T-helper 2 cell (primary cell): ENCODE measurements around the gene GLG1.
"Not testable (repeated sequence)": the region's sequence is repeated elsewhere in the genome, so short reads cannot be mapped to it uniquely, and the experiment has no call there.

Experiments used
- DNase-seq, 5 experiments: peaks; one replicate each; pipeline versions ENCODE4 v3.0.0 to v3.0.0-alpha.2; 2012 to 2022

Gene GLG1

DNA sequence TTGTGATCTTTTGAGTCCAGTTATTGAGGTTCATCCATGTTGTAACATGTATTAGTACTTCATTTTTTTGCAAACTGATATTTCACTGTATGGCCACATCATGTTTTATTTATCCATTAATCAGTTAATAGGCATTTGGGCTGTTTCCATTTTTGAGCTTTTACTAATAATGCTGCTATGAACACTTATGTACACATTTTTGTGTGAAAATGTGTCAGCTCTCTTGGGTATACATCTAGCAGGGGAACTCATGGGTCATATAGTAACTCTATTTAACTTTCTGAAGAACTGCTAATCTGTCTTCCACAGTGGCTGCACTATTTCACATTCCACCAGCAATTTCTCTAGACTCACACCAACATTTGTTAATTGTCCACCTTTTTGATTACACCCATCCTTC is 82.0 kb downstream of the GLG1 start:
- no peak for DNase-seq

DNA sequence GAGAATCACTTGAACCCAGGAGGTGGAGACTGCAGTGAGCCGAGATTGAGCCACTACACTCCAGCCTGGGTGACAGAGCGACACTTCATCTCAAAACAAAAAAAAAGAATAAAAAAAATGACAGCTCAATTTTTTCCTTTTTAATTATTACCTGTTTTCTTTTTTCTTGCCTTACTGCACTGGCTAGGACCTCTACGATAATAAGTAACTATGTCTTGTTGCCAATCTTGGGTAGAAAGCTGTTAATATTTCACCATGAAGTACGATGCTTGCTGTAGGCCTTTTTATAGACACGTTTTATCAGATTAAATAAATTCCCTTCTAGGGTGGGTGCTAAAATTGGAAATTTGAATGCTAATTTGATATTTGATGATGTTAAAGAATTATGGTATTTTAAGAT is 82.8 kb downstream of the GLG1 start:
- DNase-seq, result no peak

DNA sequence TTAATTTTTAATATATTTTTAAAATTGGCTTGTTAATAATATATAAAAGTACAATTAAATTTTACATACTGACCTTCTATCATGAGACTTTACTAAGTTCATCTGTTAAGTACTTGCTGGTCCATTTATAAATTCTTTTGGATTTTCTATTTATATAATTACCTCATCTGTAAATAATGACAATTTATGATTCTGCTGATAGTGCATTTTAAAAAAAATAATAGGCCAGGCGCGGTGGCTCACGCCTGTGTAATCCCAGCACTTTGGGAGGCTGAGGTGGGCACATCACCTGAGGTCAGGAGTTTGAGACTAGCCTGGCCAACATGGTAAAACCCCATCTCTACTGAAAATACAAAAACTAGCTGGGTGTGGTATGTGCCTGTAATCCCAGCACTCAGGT is 83.2 kb downstream of the GLG1 start:
- DNase-seq, result not testable (repeated sequence)

DNA sequence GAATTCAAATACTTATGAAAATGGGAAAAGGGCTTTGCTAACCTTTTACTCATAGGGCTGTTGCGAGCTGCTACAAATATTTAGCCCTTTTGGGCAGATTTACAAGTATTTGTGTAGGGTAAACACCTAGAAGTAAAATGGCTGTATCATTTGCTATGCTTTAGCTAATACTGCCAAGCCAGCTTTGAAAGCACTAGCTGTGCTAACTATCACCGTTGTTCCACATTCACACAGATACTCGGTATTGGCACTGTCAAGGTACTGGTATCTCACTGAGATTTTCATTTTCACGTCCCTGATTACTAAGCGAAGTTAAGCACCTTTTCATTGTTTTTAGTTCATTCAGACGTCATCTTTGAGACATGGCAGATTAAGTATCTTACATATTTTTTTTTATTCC is 84.8 kb downstream of the GLG1 start:
- DNase-seq, result no peak

DNA sequence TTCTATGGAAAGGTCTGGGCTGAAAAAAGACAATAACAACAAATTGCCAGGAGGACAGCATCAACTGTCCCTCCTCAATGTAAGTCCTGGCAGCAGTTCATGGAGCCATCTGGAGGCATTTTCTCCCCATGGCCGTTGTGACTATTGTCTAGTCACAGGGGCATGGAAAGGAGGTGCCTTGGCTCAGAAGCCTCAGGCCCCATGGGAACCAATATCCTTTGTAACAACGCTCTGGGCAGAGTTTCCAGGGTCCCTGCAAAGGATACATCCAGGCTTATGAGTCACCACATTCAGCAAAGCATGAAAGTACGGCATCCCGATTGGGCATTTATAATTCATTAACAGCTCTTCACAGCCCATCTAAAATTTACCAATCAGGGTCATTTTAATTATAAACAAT is 85.2 kb downstream of the GLG1 start:
- no peak for DNase-seq

DNA sequence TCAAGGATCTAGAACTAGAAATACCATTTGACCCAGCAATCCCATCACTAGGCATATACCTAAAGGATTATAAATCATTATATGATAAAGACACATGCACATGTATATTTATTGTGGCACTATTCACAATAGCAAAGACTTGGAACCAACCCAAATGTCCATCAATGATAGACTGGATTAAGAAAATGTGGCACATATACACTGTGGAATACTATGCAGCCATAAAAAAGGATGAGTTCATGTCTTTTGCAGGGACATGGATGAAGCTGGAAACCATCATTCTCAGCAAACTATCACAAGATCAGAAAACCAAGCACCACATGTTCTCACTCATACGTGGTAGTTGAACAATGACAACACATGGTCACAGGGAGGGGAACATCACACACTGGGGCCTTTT is 88.0 kb downstream of the GLG1 start:
- DNase-seq, result not testable (repeated sequence)

DNA sequence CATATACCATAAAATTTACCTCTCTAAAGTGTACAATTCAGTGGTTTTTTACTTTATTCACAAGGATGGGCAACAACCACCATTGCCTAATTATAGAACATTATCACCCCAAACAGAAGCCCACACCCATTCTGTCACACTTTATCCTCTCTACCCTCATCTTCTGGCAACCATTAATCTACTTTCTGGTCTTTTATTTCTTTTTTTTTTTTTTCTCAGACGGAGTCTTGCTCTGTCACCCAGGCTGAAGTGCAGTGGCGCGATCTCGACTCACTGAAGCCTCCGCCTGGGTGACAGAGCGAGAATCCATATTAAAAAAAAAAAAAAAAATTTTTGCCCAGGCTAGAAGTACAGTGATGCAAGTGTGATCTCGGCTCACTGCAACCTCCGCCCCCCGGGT is 95.0 kb downstream of the GLG1 start:
- no peak for DNase-seq

DNA sequence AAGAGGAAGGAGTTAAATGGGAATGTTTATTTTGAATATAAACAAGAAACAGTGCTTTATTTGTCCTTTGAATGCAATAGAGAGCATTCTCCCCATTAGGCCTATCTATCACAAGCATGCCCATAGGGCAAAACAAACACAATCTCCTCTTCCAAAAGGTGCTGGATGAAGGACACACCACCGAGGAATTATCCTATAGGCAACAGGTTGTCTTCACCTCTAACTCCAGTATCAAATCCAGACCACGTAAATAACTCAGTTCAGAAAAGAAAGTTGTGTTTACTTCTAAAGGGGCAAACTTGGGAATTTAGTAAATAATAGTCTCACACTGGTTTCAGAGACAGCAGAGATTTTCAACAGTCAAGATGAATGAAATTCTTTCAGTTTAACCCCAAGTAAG is 101.9 kb downstream of the GLG1 start:
- DNase-seq, result no peak

DNA sequence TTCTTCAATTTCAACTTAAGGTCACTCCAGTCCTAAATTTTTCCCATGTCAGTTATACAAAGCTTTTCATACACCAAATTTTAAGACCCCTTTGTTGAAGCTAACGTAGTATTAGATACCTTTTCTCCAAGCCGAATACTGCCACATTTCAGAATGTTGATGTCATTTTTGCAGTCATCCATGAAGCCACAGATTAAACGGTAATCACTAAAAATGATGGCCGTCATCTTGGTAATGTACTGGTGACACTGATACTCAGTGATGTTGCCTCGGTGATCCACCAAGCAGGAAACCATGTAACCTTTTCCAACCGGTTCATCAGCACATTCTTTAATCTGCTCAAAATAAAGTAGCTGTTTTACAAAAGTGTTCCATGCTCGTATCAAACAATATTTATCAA is 103.5 kb downstream of the GLG1 start:
- DNase-seq, result no peak

DNA sequence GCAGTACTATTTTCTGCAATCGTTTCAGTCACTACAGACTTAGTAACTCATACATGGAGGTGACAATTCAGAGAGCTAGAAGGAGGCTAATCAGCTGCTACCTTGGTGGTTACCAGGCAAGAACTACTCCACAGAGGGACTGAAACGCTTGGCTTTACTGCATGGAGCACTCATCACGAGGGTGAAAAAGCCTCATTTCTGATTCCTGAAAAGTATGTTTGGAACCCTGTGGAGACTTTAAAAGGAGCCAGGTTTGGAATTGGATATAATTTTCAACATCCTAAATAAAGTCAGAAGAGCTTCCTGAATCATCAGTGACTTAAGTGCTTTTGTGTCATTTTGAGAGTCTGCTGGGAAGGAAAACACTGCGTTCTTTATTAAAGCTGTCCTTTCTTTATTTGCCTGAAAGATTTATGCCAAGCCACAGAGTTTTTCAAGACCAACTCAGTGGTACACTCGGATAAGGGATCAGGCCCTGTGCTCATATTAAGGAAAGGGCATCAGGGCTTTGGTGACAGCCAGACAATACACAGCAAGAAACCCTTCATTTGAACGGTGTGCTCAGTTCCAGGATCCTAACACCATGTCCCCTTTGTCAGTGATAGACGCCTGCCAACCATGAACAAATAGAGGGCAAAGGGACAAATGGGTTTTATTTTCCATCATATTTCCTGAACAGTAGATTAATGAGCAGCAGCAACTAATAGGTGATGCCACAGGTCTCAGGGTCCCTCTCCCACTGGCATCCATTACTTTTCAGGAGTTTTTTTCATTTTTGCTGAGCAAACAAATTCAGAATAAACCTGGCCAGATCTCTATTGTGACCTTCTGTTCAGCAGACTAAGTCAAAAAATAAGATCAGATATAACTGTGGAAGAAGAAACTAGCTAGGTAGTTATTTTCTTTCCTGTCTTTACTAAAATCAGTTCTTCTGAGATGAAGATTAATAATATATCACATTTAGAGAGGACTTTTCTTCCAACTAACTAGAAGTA is 105.1 kb downstream of the GLG1 start:
- no peak for DNase-seq

DNA sequence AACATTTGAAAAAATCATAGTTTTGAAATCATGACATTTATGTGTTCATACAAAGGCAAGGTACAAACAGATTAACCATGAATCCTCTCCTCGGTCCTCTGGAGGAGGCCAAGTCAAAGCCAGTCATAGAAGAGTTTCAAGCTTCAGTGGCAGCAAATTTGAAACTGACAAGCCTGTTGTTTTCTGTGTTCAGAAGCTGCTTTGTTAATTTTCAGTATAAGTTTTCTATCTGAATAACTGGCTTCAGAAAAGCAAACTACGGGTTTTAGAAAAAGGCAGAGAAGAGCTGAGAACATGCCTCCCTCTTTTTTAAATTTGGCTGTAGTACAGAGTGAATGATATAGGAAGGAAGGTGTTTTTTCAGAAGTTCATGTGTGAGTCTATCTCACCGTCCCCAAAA is 106.0 kb downstream of the GLG1 start:
- no peak for DNase-seq

DNA sequence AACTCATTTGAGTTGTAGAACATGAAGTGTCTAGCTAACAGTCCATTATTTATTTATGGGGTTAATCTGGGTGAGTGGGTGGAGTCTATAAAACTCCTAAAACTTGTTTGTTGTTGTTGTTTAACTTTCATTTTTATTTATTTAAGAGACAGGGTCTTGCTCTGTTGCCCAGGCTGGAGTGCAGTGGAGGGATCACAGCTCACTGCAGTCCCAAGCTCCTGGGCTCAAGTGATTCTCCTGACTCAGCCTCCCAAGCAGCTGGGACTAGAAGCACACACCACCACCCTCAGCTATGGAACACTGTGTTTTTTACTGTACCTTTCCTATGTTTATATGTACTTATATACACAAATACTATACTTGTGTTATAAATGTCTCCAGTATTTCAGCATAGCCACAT is 107.8 kb downstream of the GLG1 start:
- no peak for DNase-seq

DNA sequence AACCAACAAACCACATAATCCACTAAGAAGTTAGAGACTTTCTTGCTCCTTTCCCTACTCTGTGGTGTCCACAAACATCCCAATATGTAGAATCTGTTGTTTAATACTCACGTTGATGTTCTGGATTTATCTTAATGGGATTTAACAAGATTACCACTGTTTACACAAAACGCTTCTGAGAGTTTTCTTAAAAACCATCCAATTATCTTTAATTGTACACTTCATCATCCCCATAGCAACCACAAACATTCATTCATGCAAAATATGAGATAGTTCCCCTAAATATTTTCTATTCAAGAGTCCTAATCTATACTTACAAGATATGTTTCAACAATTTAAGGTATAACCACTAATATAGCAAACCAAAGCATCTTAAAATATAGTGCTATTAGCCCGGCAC is 109.2 kb downstream of the GLG1 start:
- no peak for DNase-seq

DNA sequence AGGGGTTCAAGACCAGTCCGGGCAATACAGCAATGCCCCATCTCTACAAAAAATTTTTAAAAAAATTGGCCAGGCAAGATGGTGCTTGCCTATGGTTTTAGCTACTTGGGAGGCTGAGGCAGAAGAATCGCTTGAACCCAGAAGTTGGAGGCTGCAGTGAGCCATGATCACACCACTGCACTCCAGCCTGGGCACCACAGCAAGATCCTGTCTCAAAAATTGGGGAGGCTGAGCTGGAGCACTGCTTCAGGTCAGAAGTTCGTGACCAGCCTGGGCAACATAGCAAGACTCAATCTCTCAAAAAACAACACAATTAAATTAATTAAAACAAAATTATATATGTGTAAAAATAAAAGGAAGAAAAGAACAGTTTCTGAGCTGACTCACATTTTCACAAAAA is 110.9 kb downstream of the GLG1 start:
- no peak for DNase-seq

DNA sequence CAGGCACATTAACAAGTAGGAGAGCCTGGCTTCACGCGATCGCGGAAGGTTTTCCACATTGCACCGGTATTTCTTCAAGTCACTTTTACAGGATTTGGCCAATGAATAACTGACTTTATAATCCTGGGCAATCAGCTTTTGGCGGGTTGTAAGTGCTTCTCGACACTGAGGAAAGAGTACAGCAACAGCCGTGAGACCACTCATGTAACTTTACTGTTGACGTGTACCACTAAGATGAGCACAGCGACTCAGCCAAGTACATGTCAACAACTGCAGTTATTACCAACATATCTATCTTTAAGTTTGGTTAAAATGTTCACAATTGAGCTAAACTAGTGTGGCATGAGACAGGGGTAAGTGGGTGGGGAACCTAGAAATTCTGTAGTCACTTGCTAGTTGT is 113.9 kb downstream of the GLG1 start:
- DNase-seq, result no peak

DNA sequence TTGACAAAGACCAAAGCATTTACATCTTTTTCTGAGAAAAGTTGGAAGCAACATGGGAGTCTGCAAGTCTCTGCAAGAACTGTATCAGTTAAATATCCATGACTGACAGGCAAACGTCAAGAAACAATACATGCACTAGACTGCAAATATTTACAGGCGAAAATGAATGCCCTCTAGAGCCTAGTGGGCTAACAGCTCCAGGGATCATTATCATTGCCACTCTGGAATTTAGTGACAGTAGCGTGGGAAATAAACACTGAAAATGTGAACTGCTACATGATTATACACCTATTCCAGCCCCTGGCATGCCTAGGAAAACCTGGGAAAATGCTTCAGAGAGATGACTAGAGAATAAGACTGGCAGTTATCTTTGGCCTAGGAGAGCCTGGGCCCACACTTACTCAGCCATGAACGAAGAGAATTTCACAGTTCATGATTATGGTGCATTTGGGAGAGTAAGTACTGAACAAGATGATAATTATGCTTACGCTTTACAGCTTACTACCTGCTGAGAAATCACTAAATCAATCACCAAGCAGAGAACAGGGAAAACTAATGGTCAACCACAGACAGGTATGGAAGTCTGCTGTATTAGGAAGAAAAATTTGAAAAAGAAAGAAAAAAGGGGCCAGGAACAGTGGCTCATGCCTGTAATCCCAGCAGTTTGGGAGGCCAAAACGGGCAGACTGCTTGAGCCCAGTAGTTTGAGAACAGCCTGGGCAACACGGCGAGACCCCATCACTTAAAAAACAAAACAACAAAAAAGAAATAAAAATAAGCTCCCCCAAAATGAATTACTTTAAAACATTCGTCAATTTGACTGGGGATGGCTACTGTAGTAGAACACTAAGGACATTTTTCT is 119.0 kb downstream of the GLG1 start:
- DNase-seq, result no peak

DNA sequence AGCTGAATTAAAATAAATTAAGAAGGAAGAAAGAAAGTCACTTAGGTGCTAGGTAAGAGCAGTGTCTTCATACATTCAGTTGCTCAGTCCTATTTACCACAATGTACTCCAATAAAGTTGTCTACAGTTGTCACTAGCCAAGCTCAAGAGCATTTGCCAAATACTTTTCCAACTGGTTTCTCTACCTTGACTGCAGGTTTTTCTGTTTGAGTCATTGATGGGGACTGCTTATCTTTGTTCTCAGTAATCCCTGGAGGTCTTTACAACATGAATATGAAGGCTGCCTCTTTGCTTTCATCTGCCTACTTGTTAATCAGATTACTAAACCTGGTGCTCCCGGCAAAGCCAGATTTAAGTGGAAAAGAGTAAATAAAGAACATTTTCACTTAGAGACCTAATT is 121.0 kb downstream of the GLG1 start:
- DNase-seq, result no peak

DNA sequence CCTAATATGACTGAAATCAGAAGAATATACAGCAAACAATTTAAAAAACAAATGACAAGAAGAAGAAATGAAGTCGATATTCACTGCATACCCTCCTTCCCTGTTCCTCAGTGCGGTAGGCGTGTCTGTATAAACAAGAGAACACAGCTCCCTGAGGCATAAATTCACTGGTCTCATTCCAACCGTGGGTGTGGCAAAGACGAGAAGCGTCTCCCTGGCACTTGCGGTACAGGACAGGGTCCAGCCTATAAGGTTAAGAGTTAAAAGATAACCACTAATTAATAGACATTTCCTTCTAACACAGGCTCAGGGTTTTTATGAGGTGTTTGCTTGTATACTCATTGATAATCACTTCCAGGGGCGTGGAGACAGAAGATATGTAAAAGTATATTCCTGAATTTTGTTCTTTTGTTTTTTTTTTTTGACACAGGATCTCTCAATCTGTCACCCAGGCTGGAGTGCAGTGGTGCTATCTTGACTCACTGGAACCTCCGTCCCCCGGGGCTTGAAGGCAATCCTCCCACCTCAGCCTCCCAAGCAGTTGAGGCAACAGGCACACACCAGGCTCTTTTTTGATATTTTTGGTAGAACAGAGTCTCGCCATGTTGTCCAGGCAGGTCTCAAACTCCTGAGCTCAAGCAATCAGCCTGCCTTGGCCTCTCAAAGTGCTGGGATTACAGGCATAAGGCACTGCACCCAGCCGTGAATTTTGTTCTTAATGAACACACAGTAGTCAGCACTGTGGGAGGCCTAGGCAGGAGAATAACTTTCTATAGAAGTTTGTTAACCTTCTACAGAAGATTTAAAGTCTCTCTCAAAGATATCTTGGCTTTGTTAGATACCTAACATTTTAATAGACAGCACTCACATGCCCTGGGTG is 126.5 kb downstream of the GLG1 start:
- DNase-seq, result no peak

DNA sequence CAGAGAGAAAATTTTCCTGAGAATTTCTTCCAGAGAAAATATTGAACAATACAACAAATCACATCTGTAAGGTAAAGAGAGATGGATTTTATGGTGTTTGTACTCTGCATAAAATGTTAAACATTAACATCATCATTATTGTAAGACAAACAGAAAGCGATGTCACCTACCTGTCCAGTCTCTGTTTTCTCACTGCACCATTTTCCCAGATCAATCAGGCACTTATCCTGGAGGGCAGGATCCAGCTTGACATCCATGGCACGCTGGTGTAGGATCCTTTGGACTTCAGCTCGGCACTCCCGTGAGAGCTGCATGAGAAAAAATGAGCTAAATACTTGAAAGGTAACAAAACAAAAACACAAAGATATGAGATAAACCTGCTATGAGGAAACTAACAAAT is 129.7 kb downstream of the GLG1 start:
- DNase-seq, result no peak

DNA sequence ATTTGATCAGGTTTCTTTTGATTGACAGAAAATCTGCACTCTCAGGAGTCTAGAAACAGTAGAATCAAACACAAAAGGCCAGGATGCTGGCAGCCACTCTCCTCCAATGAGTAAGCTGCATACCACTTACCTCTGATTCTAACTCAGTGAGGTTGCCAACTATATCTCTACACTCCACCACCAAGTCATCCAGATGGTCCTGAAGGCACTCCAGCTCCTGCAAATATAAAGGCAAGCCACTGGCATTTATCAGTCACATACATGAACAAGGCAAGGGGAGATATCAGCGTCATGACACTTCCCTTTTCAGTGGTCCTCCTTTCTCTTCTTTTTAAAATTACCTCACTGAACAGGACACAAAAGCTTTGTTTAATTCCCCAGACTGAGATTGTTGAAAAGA is 132.5 kb downstream of the GLG1 start:
- DNase-seq, result no peak

DNA sequence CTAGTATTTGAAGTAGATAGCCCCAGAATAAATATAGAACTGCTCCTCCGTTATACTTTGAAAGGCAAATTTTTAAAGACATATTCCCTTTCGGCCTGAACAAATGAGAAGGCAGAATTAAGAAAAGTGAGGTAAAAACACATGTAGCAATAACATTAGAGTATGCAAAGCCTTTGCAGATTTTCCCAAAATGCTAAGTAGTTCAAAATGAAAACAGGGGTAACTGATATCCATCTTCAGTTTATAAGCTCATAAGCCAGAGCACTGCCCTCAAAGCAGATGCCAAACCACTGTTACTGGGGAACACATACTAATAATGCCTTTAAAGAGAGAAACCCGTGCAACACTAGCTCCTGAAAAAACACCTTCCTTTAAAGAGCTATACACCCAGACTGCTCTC is 134.4 kb downstream of the GLG1 start:
- no peak for DNase-seq

DNA sequence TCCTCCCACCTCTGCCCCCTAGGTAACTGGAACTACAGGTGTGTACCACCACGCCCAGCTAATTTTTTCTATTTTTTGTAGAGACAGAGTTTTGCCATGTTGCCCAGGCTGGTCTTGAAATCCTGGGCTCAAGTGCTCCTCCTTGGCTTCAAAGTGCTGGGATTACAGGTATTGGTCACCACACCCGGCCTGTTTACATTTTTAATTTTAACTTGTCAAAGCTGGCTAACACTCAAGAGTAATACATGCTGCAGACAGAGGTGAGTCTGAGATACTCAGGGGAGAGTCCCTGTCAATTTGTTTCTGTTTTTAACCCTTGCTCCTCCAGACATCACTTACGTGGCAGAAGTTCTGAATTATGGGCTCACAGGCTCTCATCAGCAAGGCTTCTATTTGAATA is 134.9 kb downstream of the GLG1 start:
- no peak for DNase-seq

DNA sequence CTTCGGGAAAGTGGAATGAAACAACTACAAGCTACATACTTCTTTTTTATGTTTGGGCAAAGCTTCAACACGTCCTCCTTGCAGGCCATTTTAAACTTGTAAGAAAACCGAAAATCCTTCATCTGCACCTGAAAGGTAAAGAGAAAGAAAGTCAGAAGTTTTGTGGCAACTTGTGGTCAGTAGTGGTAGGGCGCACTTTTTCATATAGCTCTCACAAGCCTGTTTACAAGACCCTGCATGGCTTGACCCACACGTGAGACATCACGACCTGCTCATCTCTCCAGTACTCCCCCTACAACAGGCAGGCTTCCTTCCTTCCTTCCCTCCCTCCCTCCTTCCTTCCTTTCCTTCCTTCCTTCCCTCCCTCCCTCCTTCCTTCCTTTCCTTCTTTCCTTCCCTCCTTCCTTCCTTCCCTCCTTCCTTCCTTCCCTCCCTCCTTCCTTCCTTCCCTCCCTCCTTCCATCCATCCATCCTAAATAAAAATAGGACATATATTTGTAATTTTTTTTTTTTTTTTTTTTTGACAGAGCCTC is 136.9 kb downstream of the GLG1 start:
- no peak for DNase-seq
